ENCODE measurements around the gene CASP8AP2. TPM values are rescaled to one million over a fixed set of nuclear protein-coding genes. Genes with fewer than 3 reads are reported as not detected.
A peak's percentile ranks its signal among the peaks of the same experiment; 100 is the strongest.

Gene CASP8AP2
- total and polyA plus RNA-seq, 9 of the 15 experiments (the other 6 are each of a cell fraction or from before 2014, with no cell fraction given) = 10.6 to 30.0 (median 19.1) TPM

- TF ChIP-seq ZNF639 (CRISPR knock-in tag; conservative IDR thresholded peaks at IDR 0.05 in 1 of 2, IDR thresholded peaks at IDR 0.05 in 1 of 2) (0 out of 4 replicates have a peak, but pooled peaks of 1 of the 2 experiments have one; percentile 41), TFAP4 (CRISPR knock-in tag; IDR thresholded peaks at IDR 0.05; ENCODE audit: borderline replicate concordance) (peak; percentile 61), CBX1 (IDR thresholded peaks at IDR 0.05; ENCODE audit: low read depth) (no peak), GABPB1 (CRISPR knock-in tag; IDR thresholded peaks at IDR 0.05) (peak; percentile 20; the same call in 1 of the 2 replicates), ZNF766 (CRISPR knock-in tag; conservative IDR thresholded peaks at IDR 0.05) (no peak), E2F6 (IDR thresholded peaks at IDR 0.05; ENCODE audit: borderline replicate concordance in 1 of 2, extremely low read depth in 1 of 2, insufficient read depth in 1 of 2, insufficient read length in 1 of 2, low read depth in 1 of 2, low read length in 1 of 2, poor library complexity in 1 of 2, severe bottlenecking in 1 of 2) (peak; percentile 27 to 83), HMBOX1 (IDR thresholded peaks at IDR 0.05) (peak; percentile 59; the same call in 1 of the 2 replicates), MNT (conservative IDR thresholded peaks at IDR 0.05) (peak in 1 of 2 experiments; percentile 69; a peak in 2 of 4 replicates), RCOR1 (IDR thresholded peaks at IDR 0.05; ENCODE audit: borderline replicate concordance in 1 of 2, low read depth in 2 of 2, low read length in 2 of 2) (peak in 1 of 2 experiments; percentile 27; a peak in 1 of 4 replicates), FOXK2 (conservative IDR thresholded peaks at IDR 0.05 in 1 of 2, IDR thresholded peaks at IDR 0.05 in 1 of 2; ENCODE audit: low read depth in 2 of 2) (peak; percentile 71 to 72; a peak in 3 of 4 replicates), NFYB (IDR thresholded peaks at IDR 0.05; ENCODE audit: extremely low read depth, insufficient read length) (peak; percentile 62), PKNOX1 (IDR thresholded peaks at IDR 0.05) (peak; percentile 77), SMAD1 (IDR thresholded peaks at IDR 0.05; ENCODE audit: low read depth, low read length, partially characterized antibody) (no peak)
Measured at GRCh38 chr6:89829472-89830169, at the start of gene CASP8AP2 (continued).

Data from K562 (cell line).